Nephron (organoid): Measurements from ENCODE around the gene NTRK2.
A peak's percentile ranks its signal among the peaks of the same experiment; 100 is the strongest.

ENCODE experiments used
- H3K27ac Mint-ChIP-seq, 3 experiments: 2 replicates each; pipeline ENCODE4 v1.8.0; 2020; ENCODE audit warnings: mixed read lengths in 3 of 3, mild to moderate bottlenecking in 2 of 3, moderate library complexity in 1 of 3
- H3K27me3 Mint-ChIP-seq: 2 replicates; pipeline ENCODE4 v1.8.0; 2021; ENCODE audit warnings: low read depth, mild to moderate bottlenecking, moderate library complexity, mixed read lengths
- H3K36me3 Mint-ChIP-seq: 2 replicates; pipeline ENCODE4 v1.8.0; 2020; ENCODE audit warnings: low read depth, mixed read lengths
- H3K4me1 Mint-ChIP-seq: 2 replicates; pipeline ENCODE4 v1.8.0; 2020; ENCODE audit warnings: mixed read lengths
- H3K4me3 Mint-ChIP-seq, 3 experiments: 2 replicates each; pipeline ENCODE4 v1.8.0; 2020; ENCODE audit warnings: mild to moderate bottlenecking in 3 of 3, mixed read lengths in 3 of 3, moderate library complexity in 2 of 3
- H3K9me3 Mint-ChIP-seq: 2 replicates; pipeline ENCODE4 v1.8.0; 2020; ENCODE audit warnings: mixed read lengths
- CTCF ChIP-seq, 3 experiments: fragments of 200-600 bp; sonication (generic); IDR thresholded peaks; one replicate each; pipeline ENCODE4 v1.5.0; 2021; ENCODE audit warnings: antibody characterized with exemption in 3 of 3; ENCODE audit not compliant: unreplicated experiment in 3 of 3

The NTRK2 gene

GRCh38 chr9:84691634-84692033, 22.1 kb downstream of the NTRK2 start:
- no peak overlapping the region for H3K4me3 Mint-ChIP-seq

GRCh38 chr9:84694248-84694647, 24.7 kb downstream of the NTRK2 start:
- no peaks in the 10 kb centered on the region for H3K9me3 Mint-ChIP-seq
- no peaks in the 10 kb centered on the region for H3K36me3 Mint-ChIP-seq
- H3K27ac Mint-ChIP-seq: no peak overlapping the region
- H3K27me3 Mint-ChIP-seq: no peaks in the 10 kb centered on the region
- no peak for TF ChIP-seq CTCF (IDR thresholded peaks at IDR 0.05; ENCODE audit: unreplicated experiment in 3 of 3)
- H3K4me1 Mint-ChIP-seq: peaks cover 26% of the 10 kb centered on the region
- no peak overlapping the region for H3K4me3 Mint-ChIP-seq

More at GRCh38 chr9:84691634-84692033, 22.1 kb downstream of the NTRK2 start:
- H3K27ac Mint-ChIP-seq: no peak overlapping the region
- H3K27me3 Mint-ChIP-seq: no peaks in the 10 kb centered on the region
- no peak for TF ChIP-seq CTCF (IDR thresholded peaks at IDR 0.05; ENCODE audit: unreplicated experiment in 3 of 3)
- H3K36me3 Mint-ChIP-seq: no peaks in the 10 kb centered on the region
- H3K4me1 Mint-ChIP-seq: peaks cover 16% of the 10 kb centered on the region
- no peaks in the 10 kb centered on the region for H3K9me3 Mint-ChIP-seq

- TF ChIP-seq CTCF (IDR thresholded peaks at IDR 0.05; ENCODE audit: unreplicated experiment in 3 of 3): no peak
- Mint-ChIP-seq H3K27ac (peak overlapping the region in 1 of 3 experiments; percentile 13), H3K4me1 (peaks cover 37% of the 10 kb centered on the region), H3K4me3 (no peak overlapping the region), H3K9me3 (no peaks in the 10 kb centered on the region), H3K36me3 (no peaks in the 10 kb centered on the region), H3K27me3 (no peaks in the 10 kb centered on the region)
Measured at GRCh38 chr9:84697042-84697441, 27.5 kb downstream of the NTRK2 start.

GRCh38 chr9:84697509-84698114, 28.1 kb downstream of the NTRK2 start:
- Mint-ChIP-seq H3K36me3 (no peaks in the 10 kb centered on the region), H3K4me1 (peaks cover 42% of the 10 kb centered on the region), H3K27me3 (no peaks in the 10 kb centered on the region), H3K4me3 (no peak overlapping the region), H3K9me3 (no peaks in the 10 kb centered on the region), H3K27ac (no peak overlapping the region)
- peak; percentile 45 to 64 (median 58) for TF ChIP-seq CTCF (IDR thresholded peaks at IDR 0.05; ENCODE audit: unreplicated experiment in 3 of 3)

- Mint-ChIP-seq H3K4me3 (no peak overlapping the region), H3K36me3 (no peaks in the 10 kb centered on the region), H3K4me1 (peaks cover 49% of the 10 kb centered on the region), H3K27ac (peak overlapping the region in 1 of 3 experiments; percentile 41), H3K27me3 (no peaks in the 10 kb centered on the region), H3K9me3 (no peaks in the 10 kb centered on the region)
- TF ChIP-seq CTCF (IDR thresholded peaks at IDR 0.05; ENCODE audit: unreplicated experiment in 3 of 3): no peak
Measured at GRCh38 chr9:84698323-84698722, 28.8 kb downstream of the NTRK2 start.

- Mint-ChIP-seq H3K27ac (peak overlapping the region; percentile 6 to 41 (median 21)), H3K9me3 (no peaks in the 10 kb centered on the region), H3K36me3 (no peaks in the 10 kb centered on the region), H3K27me3 (no peaks in the 10 kb centered on the region), H3K4me3 (no peak overlapping the region), H3K4me1 (peaks cover 49% of the 10 kb centered on the region)
- TF ChIP-seq CTCF (IDR thresholded peaks at IDR 0.05; ENCODE audit: unreplicated experiment in 3 of 3): no peak
Measured at GRCh38 chr9:84699984-84700383, 30.5 kb downstream of the NTRK2 start.
